Neutrophil (primary cell): Measurements from ENCODE around the gene OR5K2.

Experiments
- H3K27ac ChIP-seq: fragments of 200-600 bp; sonication (generic); 2 replicates; pipeline ENCODE4 v1.5.1; 2016; ENCODE audit warnings: mild to moderate bottlenecking, moderate library complexity
- H3K27me3 ChIP-seq: fragments of 200-600 bp; sonication (generic); 2 replicates; pipeline ENCODE4 v1.6.0; 2016; ENCODE audit warnings: mild to moderate bottlenecking
- H3K36me3 ChIP-seq: fragments of 200-600 bp; sonication (generic); 2 replicates; pipeline ENCODE4 v1.5.1; 2017
- H3K4me1 ChIP-seq, 2 experiments: fragments of 200-600 bp in 1 of 2; sonication (generic) in 1 of 2; 1 replicate in 1 of 2; 2 replicates in 1 of 2; pipeline versions ENCODE4 v1.5.1 to v1.6.1; 2013 to 2016; ENCODE audit warnings: low read depth in 1 of 2, low read length in 1 of 2, mild to moderate bottlenecking in 1 of 2, moderate library complexity in 1 of 2; ENCODE audit not compliant: control insufficient read depth in 1 of 2, insufficient read depth in 1 of 2
- H3K4me3 ChIP-seq, 2 experiments: fragments of 200-600 bp in 1 of 2; sonication (generic) in 1 of 2; 1 replicate in 1 of 2; 2 replicates in 1 of 2; pipeline ENCODE4 v1.5.1; 2013 to 2016; ENCODE audit warnings: low read depth in 1 of 2, low read length in 1 of 2, mild to moderate bottlenecking in 1 of 2, moderate library complexity in 1 of 2
- H3K9me3 ChIP-seq: fragments of 200-600 bp; sonication (generic); 2 replicates; pipeline ENCODE4 v1.5.1; 2016
- TF ChIP-seq, protein P1 (sequence below): fragments of 200-600 bp; sonication (generic); IDR thresholded peaks from 2 replicates; pipeline ENCODE4 v1.5.1; 2016; ENCODE audit warnings: antibody characterized with exemption

The OR5K2 gene

DNA sequence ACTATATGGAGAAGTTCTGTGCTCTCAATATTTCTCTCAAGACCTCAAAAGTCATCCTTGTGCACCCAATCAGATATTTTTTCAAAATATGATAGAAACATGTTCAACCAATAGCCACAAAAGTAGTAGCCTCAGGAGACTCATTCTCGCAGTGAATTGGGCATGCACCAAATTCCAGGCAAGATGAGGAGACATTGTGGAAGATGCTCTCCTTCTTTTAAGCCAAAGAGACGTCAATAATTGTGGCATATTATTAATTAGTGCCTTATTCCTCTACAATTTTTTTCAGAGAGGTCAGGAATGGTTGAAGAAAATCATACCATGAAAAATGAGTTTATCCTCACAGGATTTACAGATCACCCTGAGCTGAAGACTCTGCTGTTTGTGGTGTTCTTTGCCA, at the start of gene OR5K2:
Gene OR5K2 (plus strand): TSS at position 301 of the 400 bp plus-strand sequence. CDS start 0 bp downstream, at position 301.
- Histone ChIP-seq H3K4me3 (no peak within 1 kb of the TSS), H3K27me3 (peaks cover 9% of the 10 kb centered on the region), H3K9me3 (no peaks in the 10 kb centered on the region), H3K36me3 (no peaks in the 10 kb centered on the region), H3K4me1 (no peaks in the 10 kb centered on the region), H3K27ac (no peak within 1 kb of the TSS)
- TF ChIP-seq, protein P1, sequence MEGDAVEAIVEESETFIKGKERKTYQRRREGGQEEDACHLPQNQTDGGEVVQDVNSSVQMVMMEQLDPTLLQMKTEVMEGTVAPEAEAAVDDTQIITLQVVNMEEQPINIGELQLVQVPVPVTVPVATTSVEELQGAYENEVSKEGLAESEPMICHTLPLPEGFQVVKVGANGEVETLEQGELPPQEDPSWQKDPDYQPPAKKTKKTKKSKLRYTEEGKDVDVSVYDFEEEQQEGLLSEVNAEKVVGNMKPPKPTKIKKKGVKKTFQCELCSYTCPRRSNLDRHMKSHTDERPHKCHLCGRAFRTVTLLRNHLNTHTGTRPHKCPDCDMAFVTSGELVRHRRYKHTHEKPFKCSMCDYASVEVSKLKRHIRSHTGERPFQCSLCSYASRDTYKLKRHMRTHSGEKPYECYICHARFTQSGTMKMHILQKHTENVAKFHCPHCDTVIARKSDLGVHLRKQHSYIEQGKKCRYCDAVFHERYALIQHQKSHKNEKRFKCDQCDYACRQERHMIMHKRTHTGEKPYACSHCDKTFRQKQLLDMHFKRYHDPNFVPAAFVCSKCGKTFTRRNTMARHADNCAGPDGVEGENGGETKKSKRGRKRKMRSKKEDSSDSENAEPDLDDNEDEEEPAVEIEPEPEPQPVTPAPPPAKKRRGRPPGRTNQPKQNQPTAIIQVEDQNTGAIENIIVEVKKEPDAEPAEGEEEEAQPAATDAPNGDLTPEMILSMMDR = no peak

DNA sequence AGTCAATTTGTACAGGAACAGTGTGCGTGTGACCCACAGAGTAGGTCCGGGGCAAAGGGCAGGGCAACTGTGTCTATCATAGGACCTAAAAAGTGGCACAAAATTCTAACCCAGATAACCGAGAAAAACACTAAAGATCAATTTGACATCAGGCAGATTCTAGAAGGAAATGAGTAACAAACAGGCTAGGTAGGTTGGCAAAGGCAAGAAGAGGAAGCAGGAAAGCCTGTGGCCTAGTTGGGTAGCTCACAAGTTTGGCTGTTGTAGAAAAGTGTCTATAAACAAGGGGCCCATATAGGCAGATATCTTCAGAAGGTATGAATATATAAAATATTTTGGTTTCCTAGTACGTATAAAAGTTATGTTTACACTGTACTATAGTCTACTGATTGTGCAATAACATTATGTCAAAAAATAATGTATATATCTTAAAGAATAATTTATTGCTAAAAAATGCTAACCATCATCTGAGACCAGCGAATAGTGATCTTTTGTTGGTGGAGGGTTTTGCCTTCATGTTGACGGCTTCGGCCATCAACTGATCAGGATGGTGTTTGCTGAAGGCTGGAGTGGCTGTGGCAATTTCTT, 47.8 kb upstream of the OR5K2 start:
- Histone ChIP-seq H3K4me3 (no peak overlapping the region), H3K27ac (no peak overlapping the region), H3K36me3 (no peaks in the 10 kb centered on the region), H3K27me3 (no peaks in the 10 kb centered on the region), H3K4me1 (no peaks in the 10 kb centered on the region), H3K9me3 (no peaks in the 10 kb centered on the region)
- TF ChIP-seq, protein P1 = no peak

DNA sequence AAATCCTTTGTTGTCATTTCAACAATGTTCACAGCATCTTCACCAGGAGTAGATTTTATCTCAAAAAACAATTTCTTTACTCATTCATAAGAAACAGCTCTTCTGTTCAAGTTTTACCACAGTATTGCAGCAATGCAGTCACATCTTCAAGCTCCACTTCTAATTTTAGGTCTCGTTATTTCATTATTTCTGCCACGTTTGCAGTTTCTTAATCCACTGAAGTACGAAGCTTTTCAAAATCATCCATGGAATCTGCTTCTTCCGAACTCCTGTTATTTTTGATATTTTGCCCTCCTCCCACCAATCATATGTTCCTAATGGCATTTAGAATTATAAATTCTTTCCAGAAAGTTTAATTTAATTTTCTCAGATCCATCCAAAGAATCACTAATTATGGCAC, 47.1 kb upstream of the OR5K2 start:
- no peak overlapping the region for H3K27ac ChIP-seq
- TF ChIP-seq, protein P1 = no peak
- H3K4me1 ChIP-seq = no peaks in the 10 kb centered on the region
- no peak overlapping the region for H3K4me3 ChIP-seq
- H3K27me3 ChIP-seq = no peaks in the 10 kb centered on the region
- no peaks in the 10 kb centered on the region for H3K9me3 ChIP-seq
- no peaks in the 10 kb centered on the region for H3K36me3 ChIP-seq

DNA sequence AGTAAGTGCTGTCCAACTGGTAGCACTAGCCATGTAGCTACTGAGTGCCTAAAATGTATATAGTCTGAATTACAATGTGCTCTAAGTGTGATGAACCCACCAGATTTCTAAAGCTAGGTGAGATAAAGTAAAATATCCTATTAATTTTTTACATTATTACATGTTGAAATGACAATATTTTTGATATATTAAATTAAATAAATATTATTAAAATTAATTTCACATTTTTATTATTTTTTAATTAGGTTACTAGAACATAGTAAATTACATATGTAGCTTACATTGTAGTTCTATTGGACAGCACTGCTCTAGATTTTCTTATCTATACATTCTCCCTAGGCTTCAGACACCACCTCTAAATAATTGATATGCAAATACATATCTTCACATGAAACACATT, 43.7 kb upstream of the OR5K2 start:
- Histone ChIP-seq H3K27me3 (no peaks in the 10 kb centered on the region), H3K36me3 (no peaks in the 10 kb centered on the region), H3K4me3 (no peak overlapping the region), H3K4me1 (no peaks in the 10 kb centered on the region), H3K27ac (no peak overlapping the region), H3K9me3 (no peaks in the 10 kb centered on the region)
- TF ChIP-seq, protein P1 = no peak

DNA sequence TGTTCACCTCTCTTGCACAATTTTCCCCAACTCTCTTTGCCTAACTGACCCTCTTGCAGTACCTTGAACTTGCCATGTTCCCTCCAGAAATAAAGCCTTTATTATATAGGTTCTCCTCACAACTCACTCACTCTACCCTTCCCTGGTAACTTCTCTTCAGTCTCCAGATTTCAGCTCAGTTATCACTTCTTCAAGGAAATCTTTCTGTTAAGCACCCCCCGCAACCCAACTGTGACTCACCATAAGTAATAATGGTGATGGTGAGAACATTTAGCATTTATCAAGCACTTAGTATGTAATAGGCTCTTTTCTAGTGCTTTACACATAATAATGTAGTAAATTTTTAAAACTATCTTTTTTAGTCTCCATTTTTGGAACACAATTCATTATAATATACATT, 42.6 kb upstream of the OR5K2 start:
- no peaks in the 10 kb centered on the region for H3K27me3 ChIP-seq
- no peak overlapping the region for H3K4me3 ChIP-seq
- H3K9me3 ChIP-seq = no peaks in the 10 kb centered on the region
- TF ChIP-seq, protein P1 = no peak
- H3K36me3 ChIP-seq = no peaks in the 10 kb centered on the region
- no peak overlapping the region for H3K27ac ChIP-seq
- no peaks in the 10 kb centered on the region for H3K4me1 ChIP-seq
